DMS 273 (cell line): ENCODE data around the gene VANGL1.
"Not testable (repeated sequence)": the region's sequence is repeated elsewhere in the genome, so short reads cannot be mapped to it uniquely, and the experiment has no call there.

Source experiments
- DNase-seq: peaks from one replicate; lab custom pipeline; 2025; ENCODE audit not compliant: unreplicated experiment; lab: John Stamatoyannopoulos, UW

Gene VANGL1

DNA sequence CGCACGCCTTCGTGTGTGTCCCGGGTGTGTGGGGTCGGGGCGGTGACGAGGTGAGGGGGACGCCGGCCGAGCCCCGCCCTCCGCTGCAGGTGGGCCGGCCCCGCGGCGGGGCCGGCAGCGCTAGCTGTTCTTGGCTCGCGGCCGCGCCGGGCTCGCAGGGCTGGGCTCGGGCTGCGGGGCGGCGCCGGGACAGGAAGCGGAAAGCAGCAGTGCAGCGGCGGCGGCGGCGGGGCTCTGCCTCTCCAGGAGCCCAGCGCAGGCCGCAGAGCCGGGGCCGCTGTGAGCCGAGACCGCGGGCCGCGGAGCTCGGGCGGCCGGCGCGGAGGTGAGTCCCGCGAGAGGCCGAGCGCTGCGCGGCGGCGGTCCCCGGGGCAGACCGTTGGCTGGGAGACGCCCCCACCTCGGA lies at the start of gene VANGL1:
TSS of gene VANGL1 (plus strand) at position 209 of the 406 bp plus-strand sequence. CDS start 9,444 bp downstream, outside the sequence.
- peak; percentile 90 for DNase-seq

DNA sequence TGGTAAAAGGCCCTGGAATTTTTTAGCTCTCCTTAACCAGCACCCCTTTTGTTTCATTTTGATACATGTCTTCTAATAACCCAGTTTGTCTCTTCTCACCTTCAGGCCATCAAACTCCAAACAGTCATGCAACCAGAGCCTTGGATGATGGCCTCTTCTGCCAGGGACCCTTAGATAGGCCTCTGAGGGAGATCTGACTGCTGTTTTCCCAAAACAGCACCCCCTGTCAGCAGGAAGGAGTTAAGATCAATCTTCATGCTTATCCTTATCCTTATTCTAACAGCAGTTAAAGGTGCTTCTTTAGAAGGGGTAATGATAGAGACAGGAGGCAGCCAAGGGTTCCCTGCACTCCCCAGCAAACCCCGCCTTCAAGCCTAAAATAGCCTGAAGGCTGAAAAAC lies 49.5 kb upstream of the VANGL1 start:
- DNase-seq, result no peak

DNA sequence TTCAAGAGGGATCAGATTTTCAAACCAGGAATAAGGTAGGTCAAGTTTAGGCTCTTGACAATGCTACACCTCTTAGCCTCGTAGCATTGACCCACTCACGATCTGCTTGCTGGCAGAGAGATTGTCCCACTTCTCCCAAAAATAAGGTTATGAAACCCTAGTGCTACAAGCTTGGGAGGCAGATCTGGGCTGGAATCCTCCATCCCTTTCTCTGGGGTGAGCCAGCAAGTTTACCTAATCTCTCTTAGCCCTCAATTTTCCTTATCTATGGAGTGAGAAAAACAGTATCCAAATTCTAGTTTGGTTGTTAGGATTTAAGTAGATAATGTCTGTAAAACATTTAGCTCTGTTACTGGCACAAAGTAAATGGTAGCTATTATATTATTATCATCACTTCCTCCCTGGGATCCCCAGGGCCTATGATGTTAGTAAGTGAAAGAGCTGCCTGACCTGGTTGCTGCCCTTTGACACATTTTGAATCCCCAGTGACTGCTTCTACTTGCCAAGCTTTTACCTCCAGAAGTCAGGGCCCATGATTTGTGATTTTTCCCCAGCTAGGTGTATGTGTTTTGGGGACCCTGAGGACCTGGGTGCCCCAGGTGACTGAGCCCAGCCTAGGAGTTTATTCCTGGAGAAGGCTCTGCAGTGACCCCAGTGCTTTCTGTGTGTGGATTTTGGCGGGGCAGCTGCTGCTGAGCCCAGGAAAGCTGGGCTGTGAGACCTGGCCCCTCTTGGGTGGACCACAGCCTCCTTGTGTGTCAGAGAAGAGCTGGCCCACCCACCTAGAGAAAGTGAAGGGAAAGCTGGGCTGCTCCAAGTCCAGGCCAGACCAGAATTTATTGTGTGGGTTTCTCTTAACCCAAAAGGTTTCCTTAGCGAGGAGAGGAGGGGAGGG lies 48.2 kb upstream of the VANGL1 start:
- DNase-seq, result no peak

DNA sequence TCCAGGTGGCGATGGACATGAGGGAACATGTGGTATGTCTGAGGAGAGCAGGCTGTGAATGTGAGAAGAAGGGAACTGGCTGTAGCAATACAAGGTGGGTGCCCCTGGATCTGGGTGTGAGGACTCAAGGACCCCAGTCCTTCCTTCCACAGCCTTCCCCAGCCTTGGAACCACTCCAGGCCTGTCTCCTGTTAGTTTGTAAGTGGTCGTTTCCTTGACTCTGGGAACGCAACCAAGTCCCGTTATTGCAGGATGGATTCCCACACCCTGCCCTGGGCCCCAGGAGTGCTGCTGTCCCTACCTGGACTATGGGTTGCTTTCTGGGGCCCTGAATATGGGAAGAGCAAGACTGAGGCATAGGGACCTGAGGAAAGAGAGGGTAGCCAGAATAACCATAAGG lies 47.2 kb upstream of the VANGL1 start:
- no peak for DNase-seq

DNA sequence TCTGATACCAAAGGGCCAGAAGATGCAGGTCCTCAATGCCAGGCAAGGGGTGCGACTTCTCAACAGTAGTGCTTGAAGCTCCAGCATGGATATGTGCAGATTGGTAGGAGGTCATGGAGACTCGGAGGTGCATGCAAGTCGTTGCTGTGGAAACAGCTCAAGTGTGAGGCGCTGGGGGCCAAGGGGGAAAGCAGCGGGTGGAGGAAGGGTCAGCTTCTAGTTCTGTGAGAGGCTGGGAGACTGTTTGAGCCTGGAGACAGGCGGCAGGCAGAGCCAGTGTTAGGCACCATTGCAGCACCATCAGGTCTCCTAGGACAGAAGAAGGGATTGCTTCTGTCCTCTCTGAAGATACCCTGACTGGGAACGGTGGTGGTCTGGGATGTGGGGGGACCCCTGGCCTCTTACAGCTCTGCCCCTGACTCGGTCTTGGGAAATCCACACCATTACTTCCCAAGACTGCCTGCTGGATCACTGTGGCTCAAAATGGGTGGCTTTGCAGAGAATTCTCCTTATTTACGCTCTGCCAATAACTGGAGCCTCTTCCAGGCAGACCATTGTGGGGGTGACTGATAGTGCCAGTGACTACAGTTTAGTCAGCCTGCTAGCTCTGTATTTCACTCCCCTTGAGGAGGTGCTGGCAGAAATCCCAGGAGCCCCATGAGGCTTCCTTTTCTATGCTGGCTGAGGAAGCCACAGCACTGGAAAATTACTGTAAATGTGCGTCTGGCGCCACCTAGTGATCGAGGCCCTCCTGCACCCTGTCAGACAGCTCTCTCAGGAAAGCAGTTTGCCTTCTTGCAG lies 46.3 kb upstream of the VANGL1 start:
- peak; percentile 94 for DNase-seq

DNA sequence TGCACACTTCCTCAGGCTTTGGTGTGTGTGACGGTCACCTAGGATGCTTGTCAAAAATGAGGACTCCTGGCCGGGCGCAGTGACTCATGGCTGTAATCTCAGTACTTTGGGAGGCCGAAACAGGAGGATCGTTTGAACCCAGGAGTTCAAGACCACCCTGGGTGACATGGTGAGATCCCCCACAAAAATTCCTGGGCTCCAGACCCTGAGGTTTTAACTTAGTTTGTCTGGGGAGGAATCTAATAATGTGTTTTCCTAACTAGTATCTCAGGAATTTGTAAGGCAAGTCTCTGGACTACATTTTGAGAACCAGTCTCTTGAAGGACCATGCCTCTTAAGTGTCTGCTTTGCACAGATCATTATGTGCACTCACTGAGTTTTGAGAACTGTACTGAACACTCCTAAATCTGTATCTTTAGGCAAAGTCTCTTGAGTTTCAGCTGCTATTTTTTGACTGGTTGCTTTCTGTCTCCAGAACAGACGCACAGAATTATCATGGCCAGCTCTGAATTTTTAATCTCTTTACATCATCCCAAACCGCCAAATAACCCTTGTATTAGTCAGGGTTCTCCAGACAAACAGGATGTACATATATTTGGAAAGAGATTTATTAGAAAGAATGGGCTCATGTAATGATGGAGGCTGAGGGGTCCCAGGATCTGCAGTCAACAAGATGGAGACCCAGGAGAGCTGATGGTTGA lies 45.5 kb upstream of the VANGL1 start:
- DNase-seq, result no peak

DNA sequence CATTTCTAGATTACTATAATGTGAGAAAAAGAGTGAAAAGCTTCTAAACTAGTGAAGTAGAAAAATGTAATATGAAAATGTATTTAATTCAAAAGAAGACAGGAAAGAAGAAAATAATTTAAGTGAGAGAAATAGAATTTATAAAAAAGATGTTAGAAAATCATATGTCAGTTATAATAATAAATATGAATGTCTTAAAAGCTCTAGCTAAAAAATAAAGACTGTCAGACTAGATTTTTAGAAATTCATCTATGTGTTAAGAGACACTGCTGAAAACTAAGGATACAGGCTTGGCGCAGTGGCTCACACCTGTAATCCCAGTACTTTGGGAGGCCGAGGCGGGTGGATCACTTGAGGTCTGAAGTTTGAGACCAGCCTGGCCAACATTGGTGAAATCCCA lies 37.3 kb upstream of the VANGL1 start:
- DNase-seq, result no peak

DNA sequence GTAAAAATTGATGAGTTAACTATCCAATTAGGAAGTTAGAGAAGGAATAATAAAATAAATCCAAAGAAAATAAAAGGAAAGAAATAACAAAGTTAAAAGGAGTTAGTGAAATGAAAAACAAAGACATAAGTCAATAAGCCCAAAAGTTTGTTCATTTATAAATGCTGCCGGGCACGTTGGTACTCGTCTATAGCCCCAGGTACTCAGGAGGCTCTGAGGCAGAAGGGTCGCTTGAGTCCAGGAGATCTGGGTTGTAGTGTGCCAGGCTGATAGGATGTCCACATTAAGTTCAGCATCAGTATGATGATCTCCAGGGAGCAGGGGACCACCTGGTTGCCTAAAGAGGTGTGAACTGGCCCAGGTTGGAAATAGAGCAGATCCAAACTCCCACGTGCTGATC lies 35.5 kb upstream of the VANGL1 start:
- DNase-seq, result no peak

DNA sequence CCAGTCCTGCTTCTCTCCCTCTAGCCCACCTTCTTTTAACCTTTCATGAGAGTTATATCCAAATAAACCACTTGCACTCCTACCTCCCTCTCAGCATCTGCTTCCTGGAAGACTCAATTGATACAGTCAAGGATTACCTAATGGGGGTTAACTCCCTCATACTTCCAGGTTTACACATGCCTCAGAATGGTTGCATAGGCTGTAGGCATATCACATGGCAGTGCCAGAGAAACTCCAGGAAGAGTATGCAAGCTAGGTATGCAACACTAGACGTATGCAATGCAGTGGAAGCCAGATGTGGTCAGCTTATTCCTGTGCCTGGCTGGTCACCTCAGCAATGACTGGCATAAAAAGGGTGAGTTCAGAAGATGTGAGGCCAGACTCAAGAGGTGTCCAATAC lies 32.7 kb upstream of the VANGL1 start:
- no peak for DNase-seq

DNA sequence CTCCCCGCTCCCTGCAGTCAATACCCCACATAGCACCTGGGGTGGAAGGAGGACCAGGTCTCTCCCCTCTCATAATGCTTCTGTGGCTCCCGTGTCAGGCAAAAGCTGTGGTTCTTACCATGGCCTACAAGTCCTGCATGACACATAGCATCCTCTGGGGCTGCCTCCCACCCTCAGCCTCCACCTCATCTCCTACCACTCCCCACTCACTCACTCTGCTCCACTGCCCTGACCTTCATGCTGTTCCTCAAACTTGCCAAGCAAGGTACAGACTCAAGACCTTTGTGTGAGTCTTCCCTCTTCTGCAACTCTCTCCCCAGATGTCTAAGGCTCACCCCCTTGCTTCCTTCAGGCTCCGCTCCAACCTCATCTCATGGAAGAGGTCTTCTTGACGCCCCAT lies 28.0 kb upstream of the VANGL1 start:
- DNase-seq, result no peak

DNA sequence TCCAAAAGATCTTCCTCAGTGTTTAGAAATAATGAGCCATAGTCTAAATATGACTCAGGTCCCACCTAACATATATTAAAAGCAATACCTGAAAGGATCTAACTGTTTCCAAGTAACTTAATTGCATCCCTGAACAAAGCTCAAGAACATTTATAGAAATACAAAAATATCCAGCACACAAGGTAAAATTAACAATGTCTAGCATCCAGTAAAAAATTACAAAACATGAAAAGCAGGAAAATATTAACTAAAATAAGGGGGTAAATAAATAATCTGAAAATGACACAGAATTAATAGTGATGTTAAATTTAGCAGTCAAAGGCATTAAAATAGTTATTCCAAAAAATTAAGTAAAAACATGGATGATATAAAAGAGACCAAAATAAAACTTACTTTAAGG lies 21.3 kb upstream of the VANGL1 start:
- no peak for DNase-seq

DNA sequence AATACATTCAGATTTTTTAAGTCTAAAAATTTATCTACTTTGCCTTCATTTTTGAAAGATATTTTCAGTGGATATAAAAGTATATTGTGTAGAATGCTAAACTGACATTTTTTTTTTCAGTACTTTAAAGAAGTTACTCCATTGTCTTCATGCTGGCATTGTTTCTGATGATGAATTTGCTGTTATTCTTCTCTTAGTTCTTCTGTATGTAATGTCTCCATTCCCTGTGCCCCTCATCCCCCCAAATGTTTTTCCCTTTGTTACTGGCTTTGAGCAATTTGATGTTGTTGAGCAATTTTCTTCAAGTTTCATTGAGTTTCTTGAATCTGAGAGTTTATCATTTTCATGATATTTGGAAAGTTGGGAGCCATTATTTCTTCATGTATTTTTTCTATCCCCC lies 20.8 kb upstream of the VANGL1 start:
- DNase-seq, result no peak

DNA sequence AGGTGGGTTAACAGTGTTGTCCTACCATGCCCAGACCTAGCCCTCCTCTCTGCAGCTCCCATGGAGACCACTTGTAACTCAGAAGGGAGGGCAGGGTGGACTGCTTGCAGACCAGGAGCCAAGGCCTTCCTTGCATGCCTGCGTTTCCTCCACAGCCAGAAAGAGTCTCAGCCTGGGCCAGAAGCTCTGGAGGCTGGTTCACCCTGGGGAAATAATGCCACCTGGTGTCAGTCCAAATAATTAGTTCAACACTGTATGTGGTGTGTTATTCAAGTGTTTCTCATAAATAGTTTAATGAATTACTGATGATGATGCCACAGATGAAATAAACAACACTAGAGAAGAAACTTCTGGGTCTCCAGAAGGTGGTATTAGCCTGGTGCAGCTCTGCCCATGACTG lies 16.9 kb upstream of the VANGL1 start:
- DNase-seq, result peak; percentile 32

DNA sequence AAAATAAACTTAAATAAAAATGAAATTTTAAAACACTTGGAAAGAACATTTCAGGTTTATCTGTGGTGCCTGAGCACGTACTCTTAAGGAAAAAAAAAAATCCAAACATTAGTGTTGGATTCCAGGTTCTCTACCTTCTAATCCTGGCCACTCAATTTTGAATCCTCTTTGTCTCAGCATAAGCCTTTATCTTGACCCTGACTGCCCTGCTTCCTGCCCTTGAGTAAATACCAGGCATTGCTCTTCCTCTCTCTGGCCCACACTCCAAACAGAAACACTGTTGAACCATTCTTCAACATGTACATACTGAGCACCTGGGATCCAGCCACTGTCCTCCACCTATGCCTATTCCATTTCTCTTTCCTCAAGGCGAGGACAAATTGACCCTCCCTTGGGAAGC lies 11.4 kb upstream of the VANGL1 start:
- DNase-seq, result no peak

DNA sequence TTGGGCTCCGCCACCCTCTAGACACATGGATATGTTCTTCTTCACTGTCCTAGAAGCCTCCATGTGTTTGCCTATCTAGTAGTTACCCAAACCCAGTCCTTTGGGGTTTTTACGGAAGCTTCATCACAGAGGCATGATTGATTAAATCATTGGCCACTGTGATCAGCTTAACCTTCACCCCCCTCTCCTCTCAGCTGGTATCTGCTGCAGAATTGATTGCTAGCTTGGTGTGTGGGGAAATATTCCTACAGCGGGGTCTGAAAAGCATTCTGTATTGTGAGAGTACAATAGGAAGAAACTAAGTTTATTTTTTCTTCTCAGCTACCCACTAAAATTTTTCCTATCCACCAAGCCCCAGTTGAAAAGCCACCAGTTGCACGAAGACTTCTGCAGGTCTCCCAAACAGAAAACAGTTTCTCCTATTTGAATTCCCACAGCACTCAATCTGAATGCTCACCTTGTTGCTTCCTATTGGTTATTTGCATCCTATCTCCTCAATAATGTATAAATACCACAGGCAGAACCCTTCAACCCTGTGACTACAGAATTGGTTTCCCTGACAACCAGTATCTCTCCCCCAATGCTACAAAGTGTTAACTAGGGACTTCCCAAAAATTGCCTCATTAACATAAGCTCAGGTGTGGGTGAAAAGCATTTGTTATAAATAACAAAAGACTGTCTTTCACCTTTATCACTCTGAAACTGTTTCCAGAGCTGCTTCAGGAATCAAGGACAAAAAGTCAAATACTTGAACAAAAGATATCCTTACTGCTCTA lies 9.3 kb upstream of the VANGL1 start:
- no peak for DNase-seq

DNA sequence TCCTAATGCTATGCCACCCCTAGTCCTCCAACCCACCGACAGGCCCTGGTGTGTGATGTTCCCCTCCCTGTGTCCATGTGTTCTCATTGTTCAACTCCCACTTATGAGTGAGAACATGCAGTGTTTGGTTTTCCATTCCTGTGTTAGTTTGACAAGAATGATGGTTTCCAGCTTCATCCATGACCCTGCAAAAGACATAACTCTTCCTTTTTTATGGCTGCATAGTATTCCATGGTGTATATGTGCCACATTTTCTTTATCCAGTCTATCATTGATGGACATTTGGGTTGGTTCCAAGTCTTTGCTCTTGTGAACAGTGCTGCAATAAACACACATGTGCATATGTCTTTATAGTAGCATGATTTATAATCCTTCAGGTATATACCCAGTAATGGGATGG lies 8.2 kb upstream of the VANGL1 start:
- not testable (repeated sequence) for DNase-seq

DNA sequence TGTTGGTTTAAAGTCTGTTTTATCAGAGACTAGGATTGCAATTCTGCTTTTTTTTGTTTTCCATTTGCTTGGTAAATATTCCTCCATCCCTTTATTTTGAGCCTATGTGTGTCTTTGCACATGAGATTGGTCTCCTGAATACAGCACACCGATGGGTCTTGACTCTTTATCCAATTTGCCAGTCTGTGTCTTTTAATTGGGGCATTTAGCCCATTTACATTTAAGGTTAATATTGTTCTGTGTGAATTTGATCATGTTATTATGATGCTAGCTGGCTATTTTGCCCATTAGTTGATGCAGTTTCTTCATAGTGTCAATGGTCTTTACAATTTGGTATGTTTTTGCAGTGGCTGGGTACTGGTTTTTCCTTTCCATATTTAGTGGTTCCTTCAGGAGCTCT lies 4.5 kb upstream of the VANGL1 start:
- not testable (repeated sequence) for DNase-seq

DNA sequence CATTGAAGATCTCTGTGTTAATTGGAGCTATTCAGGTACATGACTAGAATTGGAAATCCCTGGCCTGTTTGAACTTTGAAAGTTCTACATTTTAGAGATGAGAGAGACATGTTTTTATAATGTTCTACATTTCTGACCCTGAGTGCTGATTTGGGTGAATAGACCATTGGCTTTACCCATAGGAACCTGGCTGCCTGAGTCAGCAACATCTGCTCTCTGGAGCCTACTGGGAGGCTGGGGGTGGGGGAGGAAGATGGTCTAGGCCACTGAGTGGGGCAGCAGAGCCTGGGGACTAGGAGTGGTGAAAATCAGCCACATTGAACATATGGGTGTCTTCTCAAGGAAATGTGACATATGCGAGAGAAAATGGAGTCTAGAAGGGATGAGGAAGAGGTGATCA lies 1.4 kb upstream of the VANGL1 start:
- peak; percentile 34 for DNase-seq

DNA sequence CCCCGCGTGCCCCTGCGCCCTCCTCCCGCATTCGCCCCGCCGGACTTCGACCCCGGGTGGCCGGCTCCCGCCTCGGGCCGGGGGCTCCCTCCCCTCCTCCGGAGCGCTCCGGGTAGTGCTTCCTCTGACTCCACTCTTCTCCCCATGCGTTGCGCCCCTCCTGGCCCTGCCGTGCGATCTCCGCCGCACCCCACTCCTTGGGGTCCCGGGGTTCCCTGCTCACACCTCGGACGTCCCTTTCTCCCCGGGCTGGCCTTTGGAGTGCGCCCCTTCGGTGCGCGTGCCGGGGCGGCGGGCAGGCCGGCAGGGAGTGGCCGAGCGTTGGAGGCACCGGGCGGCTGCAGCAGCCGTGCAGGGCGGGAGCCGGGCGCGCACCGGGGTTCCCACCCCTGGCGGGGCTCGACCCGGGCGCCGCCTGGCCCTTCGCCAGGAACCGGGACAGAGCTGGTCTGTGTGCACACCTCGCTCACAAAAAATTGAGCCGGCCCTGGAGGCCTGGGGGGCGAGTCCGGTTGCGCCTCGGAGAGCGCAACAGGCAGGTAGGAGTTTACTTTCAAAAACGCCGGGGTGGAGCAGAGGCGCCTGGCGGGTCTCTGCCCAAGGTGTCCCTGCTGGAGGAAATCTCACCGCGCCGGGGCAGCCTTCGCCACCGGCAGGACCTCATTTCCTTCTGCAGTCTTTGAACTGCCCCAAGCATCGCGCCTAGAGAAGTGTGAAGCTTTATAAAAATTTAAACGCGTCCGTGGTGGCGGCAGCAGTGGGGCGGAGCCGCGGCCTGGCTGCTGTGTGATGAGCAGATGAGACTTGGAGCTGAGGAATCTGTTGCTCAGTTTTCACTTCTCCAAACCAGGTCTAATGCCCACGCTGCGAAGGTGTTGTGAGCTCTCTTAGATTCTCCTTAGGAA lies 650 bp downstream of the VANGL1 start:
- peak; percentile 71 for DNase-seq

DNA sequence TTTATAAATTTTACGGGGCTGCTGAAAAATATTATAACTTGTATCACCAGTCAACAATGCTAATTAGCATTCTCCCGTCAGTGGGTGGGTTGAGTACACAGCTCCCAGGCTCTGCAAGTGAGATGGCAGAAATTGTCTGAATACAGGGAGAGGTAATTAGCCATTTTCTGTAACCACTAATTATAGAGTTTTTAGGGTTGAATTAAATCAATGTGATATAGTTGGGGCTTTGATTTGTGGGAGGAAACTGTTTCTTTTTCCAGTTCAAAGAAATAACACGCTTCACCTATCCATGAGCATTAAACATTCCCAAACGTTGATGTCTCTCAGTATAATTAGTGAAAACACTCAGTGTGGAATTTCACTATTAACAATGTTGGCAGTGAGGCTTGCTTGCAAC lies 1.5 kb downstream of the VANGL1 start:
- no peak for DNase-seq
